Measurements from ENCODE around the gene UCMA. TPM values are rescaled to one million over a fixed set of nuclear protein-coding genes. Genes with fewer than 3 reads are reported as not detected.
"Not testable (repeated sequence)": the region's sequence is repeated elsewhere in the genome, so short reads cannot be mapped to it uniquely, and the experiment has no call there.

UCMA gene
- total RNA-seq, 1 donor from 2014 or later: not detected

GRCh38 chr10:13238271-13239077 lies 4.3 kb upstream of the UCMA start:
- DNase-seq (no peak), ATAC-seq (no peak)
- intact Hi-C loops (cut with micrococcal nuclease): no loop called here

- DNase-seq: no peak
- intact Hi-C loops (cut with micrococcal nuclease): no loop called here
- no peak for ATAC-seq
Measured at GRCh38 chr10:13236638-13237037, 2.5 kb upstream of the UCMA start.

DNA sequence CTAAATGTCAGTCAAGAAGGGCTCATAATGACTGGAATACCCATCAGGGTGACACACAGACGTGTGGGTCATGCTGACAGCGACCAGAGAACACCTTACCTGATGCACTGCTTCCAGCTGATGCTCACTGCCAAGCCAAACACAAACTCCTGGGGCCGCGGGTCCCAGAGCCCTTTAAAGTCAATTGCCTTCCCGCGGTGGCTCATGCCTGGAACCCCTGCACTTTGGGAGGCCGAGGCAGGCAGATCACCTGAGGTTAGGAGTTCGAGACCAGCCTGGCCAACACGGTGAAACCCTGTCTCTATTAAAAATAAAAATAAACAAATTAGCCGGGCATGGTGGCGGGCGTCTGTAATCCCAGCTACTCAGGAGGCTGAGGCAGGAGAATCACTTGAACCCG lies 562 bp upstream of the UCMA start:
- intact Hi-C loops (cut with micrococcal nuclease): not testable (repeated sequence)

DNA sequence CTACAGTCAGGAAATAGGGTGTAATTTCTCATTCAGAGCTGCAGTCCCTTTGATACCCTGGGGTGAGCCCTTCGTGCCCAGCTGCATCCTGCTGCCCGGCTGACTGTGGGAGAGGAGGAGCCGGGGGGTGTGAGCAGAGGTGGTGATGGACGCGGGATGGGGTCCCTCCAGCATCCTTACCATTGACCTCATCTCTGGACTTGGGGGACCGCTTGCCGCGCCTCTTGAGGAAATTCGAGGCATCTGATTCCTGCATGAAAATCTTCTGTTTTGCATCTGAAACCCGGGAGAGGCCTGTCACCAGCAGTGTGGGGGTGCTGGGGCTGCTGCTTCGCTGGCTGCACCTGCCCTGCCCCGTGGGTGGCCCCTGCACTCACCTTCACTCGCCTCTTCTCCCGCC lies 816 bp downstream of the UCMA start:
- intact Hi-C loops (cut with micrococcal nuclease): no loop called here
- ATAC-seq: no peak
- no peak for DNase-seq

More for the DNA sequence above, 562 bp upstream of the UCMA start:
- ATAC-seq, DNase-seq: not testable (repeated sequence)

DNA sequence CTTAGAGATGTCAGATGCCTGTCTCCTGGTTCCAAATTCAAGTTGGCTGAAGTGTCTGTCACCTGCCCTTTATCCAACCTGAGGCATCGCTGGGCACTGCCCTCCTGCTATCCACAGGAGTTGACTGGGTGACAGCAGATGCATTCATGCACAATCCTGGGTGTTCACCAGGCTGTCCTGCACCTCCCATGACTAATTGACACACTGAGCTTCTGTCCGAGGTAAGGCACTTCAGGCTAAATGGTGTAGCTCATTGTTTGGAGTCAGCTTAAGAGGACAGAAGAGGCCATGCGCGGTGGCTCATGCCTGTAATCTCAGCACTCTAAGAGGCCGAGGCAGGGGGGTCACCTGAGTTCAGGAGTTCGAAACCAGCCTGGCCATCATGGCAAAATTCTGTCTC lies 2.4 kb downstream of the UCMA start:
- intact Hi-C loops (cut with micrococcal nuclease): no loop called here
- no peak for DNase-seq
- no peak for ATAC-seq

GRCh38 chr10:13231190-13231589 lies 3.0 kb downstream of the UCMA start:
- DNase-seq: no peak
- intact Hi-C loops (cut with micrococcal nuclease): no loop called here
- no peak for ATAC-seq

DNA sequence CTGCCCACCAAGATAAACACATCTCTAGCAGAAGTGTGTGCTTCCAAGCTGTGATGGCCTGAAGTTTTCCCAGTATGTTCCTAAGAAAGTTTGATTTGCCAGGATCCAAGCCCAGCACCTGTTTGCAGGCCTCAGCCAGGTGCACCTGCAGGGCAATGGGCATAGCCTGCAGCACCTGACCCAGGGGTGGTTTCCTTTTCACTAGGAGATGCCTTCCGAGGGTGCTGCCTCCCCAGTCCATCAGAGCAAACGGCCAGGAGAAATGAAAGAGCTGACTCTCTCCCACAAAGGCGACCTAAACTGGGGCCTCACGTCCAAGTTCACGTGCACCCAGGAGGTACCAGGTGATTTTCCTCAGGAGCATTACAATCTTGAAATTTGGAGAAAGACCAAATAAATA lies 7.1 kb downstream of the UCMA start:
- no peak for ATAC-seq
- intact Hi-C loops (cut with micrococcal nuclease): no loop called here

DNA sequence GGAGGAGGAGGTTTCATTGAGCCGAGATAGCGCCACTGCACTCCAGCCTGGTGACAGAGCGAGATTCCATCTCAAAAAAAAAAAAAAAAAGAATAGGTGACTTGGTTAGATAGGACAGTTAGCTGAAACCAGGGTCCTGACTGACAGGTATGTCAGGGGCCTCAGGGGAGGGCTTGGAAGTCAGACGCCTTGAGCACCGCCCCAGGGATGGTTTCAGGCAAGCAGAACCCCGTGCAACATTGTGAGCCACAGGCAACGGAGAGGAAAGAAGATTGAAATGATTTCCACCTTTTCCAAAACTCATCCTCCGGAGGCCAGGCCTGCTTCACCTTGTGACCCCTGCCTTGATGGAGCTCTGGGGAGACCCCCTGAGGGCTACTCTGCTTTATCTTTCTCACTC lies 8.6 kb downstream of the UCMA start:
- ATAC-seq: no peak
- DNase-seq: no peak
- intact Hi-C loops (cut with micrococcal nuclease): no loop called here

More for the DNA sequence above, 7.1 kb downstream of the UCMA start:
- no peak for DNase-seq

DNA sequence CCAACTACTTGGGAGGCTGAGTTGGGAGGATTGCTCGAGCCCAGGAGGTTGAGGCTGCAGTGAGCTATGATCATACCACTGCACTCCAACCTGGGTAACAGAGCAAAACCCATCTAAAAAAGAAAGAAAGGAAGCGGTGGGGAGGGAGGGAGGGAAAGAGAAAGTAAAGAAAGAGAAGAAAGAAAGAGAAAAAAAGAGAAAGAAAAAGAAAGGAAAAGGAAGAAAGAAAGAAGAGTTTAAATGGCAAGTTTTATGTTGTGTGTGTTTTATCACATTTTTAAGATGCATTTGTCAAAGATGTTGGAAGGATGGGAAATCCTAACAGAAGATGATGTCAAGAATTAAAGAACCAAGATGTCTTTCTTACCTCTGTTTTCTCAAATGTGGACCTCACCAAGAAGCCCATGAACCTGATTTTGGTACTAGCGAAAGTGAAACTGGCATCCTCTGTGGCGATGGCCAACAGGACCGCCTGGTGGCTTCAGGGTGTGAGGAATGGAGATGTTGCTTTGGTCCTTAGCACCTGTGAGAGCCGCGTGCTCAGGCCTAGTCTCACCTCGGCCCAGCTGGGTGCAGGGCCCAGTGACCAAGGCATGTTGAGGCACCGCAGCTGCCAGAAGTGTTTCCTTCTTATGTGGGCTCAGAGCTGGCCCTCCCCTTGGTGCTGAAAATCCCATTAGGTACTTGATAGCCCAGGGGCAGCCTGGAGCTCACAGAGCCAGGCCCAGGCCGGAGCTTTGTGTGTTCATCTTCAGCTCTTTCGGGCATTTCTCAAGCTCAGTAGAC lies 9.8 kb downstream of the UCMA start:
- ATAC-seq (no peak), DNase-seq (no peak)
- intact Hi-C loops (cut with micrococcal nuclease): no loop called here

- intact Hi-C loops (cut with micrococcal nuclease): no loop called here
- DNase-seq (no peak), ATAC-seq (no peak)
Measured at GRCh38 chr10:13223241-13223640, 10.9 kb downstream of the UCMA start.

- no peak for DNase-seq
- intact Hi-C loops (cut with micrococcal nuclease): no loop called here
Measured at GRCh38 chr10:13222566-13222965, 11.6 kb downstream of the UCMA start.

DNA sequence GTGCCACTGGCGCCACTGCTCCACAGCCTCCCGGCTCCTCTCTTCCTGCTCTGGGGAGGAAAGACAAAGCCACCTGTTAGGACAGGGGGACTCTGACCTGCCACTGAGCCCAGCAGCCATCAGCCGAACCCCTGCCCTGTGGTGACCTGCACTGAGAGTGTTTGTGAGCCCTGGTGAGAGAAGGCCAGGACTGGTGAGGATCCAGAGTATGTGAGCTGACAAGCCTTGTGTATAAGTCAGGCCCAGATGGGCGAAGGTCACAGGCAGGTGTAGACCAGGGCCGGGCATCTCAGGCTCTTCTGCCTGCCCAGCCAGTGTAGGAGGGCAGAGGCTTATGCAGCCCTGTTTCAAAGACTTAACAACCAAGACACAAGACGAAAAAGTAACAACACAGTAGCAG lies 12.0 kb downstream of the UCMA start:
- intact Hi-C loops (cut with micrococcal nuclease): no loop called here
- no peak for ATAC-seq
- no peak for DNase-seq

More at GRCh38 chr10:13222566-13222965, 11.6 kb downstream of the UCMA start:
- ATAC-seq: no peak

- ATAC-seq (no peak), DNase-seq (no peak)
- intact Hi-C loops (cut with micrococcal nuclease): no loop called here
Measured at GRCh38 chr10:13221572-13221971, 12.6 kb downstream of the UCMA start.

GRCh38 chr10:13219685-13220670 lies 14.2 kb downstream of the UCMA start:
- no peak for DNase-seq
- intact Hi-C loops (cut with micrococcal nuclease): no loop called here
- no peak for ATAC-seq

- intact Hi-C loops (cut with micrococcal nuclease): no loop called here
- ATAC-seq (no peak), DNase-seq (no peak)
Measured at GRCh38 chr10:13218878-13219277, 15.3 kb downstream of the UCMA start.

DNA sequence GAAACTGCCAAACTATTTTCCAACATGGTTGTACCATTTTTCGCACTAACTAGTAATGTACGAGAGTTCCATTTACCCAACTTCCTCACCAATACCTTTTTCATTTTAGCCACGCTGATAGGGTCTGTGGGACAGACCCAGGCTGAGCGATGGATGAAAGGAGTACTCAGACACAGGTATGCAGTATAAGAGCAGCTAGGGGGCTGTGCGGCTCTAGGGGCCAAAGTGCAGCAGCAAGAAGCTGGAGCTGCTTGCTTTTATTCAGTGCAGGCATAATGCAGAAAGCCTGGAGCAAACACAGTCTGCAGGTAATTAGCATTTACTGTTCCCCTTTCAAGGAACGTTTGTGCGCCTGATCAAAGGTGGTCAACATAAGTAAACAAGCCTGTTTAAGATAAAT lies 21.0 kb downstream of the UCMA start:
- intact Hi-C loops (cut with micrococcal nuclease): no loop called here
- ATAC-seq: no peak

GRCh38 chr10:13206546-13207443 lies 27.4 kb downstream of the UCMA start:
- no peak for ATAC-seq
- intact Hi-C loops (cut with micrococcal nuclease): no loop called here
- no peak for DNase-seq

More for the DNA sequence above, 21.0 kb downstream of the UCMA start:
- DNase-seq: no peak

DNA sequence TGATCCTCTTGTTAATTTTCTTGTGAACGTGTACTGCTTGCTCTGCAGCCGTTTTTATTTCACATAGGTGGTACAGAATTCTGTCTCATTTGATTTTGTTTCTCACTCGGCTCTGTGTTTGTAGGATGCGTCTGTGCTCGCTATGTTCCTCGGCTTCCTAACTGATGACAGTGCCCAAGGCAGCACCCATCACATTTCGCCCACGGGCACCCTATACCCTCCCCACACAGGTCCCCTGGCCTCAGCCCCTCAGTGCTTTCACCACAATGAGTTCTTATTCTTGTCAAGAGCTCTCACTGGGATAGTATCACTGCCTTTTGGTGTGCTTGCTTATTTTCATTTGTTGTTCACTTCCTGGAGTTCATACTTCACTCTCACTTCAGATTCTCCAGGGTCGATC lies 28.1 kb downstream of the UCMA start:
- intact Hi-C loops (cut with micrococcal nuclease): no loop called here
- ATAC-seq (no peak), DNase-seq (no peak)

All from left ventricle myocardium superior (tissue), 1 donor.